ENCODE data around the gene TARDBP.

- no peak for TF ChIP-seq CTCF (conservative IDR thresholded peaks at IDR 0.05; ENCODE audit: low read depth in 2 of 2)
- no peak for TF ChIP-seq POLR2AphosphoS5 (IDR thresholded peaks at IDR 0.05; ENCODE audit: low read depth)
- no peak for TF ChIP-seq ZNF331 (CRISPR knock-in tag; IDR thresholded peaks at IDR 0.05; ENCODE audit: low read depth)
Measured at GRCh38 chr1:11062965-11063401, 50.5 kb downstream of the TARDBP start.
